Stimulated activated CD4-positive, alpha-beta T cell treated with anti-CD3 and anti-CD28 coated beads, Interleukin-1b, Interleukin-23, amount 100 ng/mL, for 24 hours (primary cell): Measurements from ENCODE around the gene GPHN.
"Not testable (repeated sequence)": the region's sequence is repeated elsewhere in the genome, so short reads cannot be mapped to it uniquely, and the experiment has no call there.

ENCODE experiments used
- DNase-seq, 4 experiments: peaks; one replicate each; pipeline ENCODE4 v3.0.0-alpha.2; 2020; ENCODE audit warnings: low read depth in 4 of 4, low spot score in 1 of 4

Gene GPHN

GRCh38 chr14:66758031-66758613 lies 250.2 kb downstream of the GPHN start:
- no peak for DNase-seq

GRCh38 chr14:66772146-66772545 lies 264.2 kb downstream of the GPHN start:
- no peak for DNase-seq

GRCh38 chr14:66782853-66783252 lies 274.9 kb downstream of the GPHN start:
- DNase-seq: no peak

GRCh38 chr14:66790101-66790500 lies 282.2 kb downstream of the GPHN start:
- DNase-seq: no peak

- DNase-seq: no peak
Observed at GRCh38 chr14:66802962-66803361, 295.0 kb downstream of the GPHN start.

- DNase-seq: no peak
Observed at GRCh38 chr14:66804141-66804540, 296.2 kb downstream of the GPHN start.

GRCh38 chr14:66813636-66814035 lies 305.7 kb downstream of the GPHN start:
- DNase-seq: no peak

- no peak for DNase-seq
Observed at GRCh38 chr14:66815687-66816086, 307.7 kb downstream of the GPHN start.

GRCh38 chr14:66824251-66824650 lies 316.3 kb downstream of the GPHN start:
- DNase-seq: no peak

GRCh38 chr14:66827182-66827581 lies 319.2 kb downstream of the GPHN start:
- DNase-seq: no peak

- no peak for DNase-seq
Observed at GRCh38 chr14:66831173-66831572, 323.2 kb downstream of the GPHN start.

GRCh38 chr14:66833816-66834215 lies 325.9 kb downstream of the GPHN start:
- DNase-seq: no peak

GRCh38 chr14:66837436-66837835 lies 329.5 kb downstream of the GPHN start:
- not testable (repeated sequence) for DNase-seq

- DNase-seq: no peak
Observed at GRCh38 chr14:66842911-66843512, 335.1 kb downstream of the GPHN start.

GRCh38 chr14:66850258-66850888 lies 342.4 kb downstream of the GPHN start:
- no peak for DNase-seq

- DNase-seq: no peak
Observed at GRCh38 chr14:66853311-66853710, 345.4 kb downstream of the GPHN start.

- DNase-seq: no peak
Observed at GRCh38 chr14:66857867-66858266, 349.9 kb downstream of the GPHN start.

- no peak for DNase-seq
Observed at GRCh38 chr14:66859063-66859671, 351.2 kb downstream of the GPHN start.

GRCh38 chr14:66881596-66881995 lies 373.6 kb downstream of the GPHN start:
- DNase-seq: no peak

GRCh38 chr14:66884149-66884548 lies 376.2 kb downstream of the GPHN start:
- DNase-seq: no peak

- DNase-seq: no peak
Observed at GRCh38 chr14:66900719-66901118, 392.8 kb downstream of the GPHN start.

- DNase-seq: no peak
Observed at GRCh38 chr14:66910311-66910840, 402.4 kb downstream of the GPHN start.
